GM21447 (cell line): ENCODE data around the gene FUBP3.

Experiments used
- ATAC-seq: cut with Tn5 transposase; IDR thresholded peaks from one replicate; pipeline ENCODE4 v1.9.1; 2021; ENCODE audit not compliant: unreplicated experiment

FUBP3 gene

GRCh38 chr9:130633336-130634190 is 54.2 kb downstream of the FUBP3 start:
- ATAC-seq: no peak

GRCh38 chr9:130634191-130634768 is 54.9 kb downstream of the FUBP3 start:
- ATAC-seq: no peak

- no peak for ATAC-seq
Observed at GRCh38 chr9:130634801-130635200, 55.4 kb downstream of the FUBP3 start.

GRCh38 chr9:130635306-130635705 is 55.9 kb downstream of the FUBP3 start:
- ATAC-seq: no peak

- ATAC-seq: no peak
Observed at GRCh38 chr9:130635721-130636647, 56.6 kb downstream of the FUBP3 start.

- ATAC-seq: no peak
Observed at GRCh38 chr9:130636648-130637020, 57.3 kb downstream of the FUBP3 start.

GRCh38 chr9:130638284-130639123 is 59.1 kb downstream of the FUBP3 start:
- no peak for ATAC-seq

GRCh38 chr9:130639124-130639765 is 59.9 kb downstream of the FUBP3 start:
- no peak for ATAC-seq

GRCh38 chr9:130639866-130640555 is 60.6 kb downstream of the FUBP3 start:
- no peak for ATAC-seq

GRCh38 chr9:130640681-130641080 is 61.3 kb downstream of the FUBP3 start:
- ATAC-seq: no peak

GRCh38 chr9:130642926-130643325 is 63.5 kb downstream of the FUBP3 start:
- ATAC-seq: no peak

- ATAC-seq: no peak
Observed at GRCh38 chr9:130651221-130651620, 71.8 kb downstream of the FUBP3 start.

- no peak for ATAC-seq
Observed at GRCh38 chr9:130651752-130652151, 72.4 kb downstream of the FUBP3 start.

- no peak for ATAC-seq
Observed at GRCh38 chr9:130654879-130655278, 75.5 kb downstream of the FUBP3 start.

GRCh38 chr9:130658893-130659698 is 79.7 kb downstream of the FUBP3 start:
- no peak for ATAC-seq

GRCh38 chr9:130659699-130660248 is 80.4 kb downstream of the FUBP3 start:
- no peak for ATAC-seq

GRCh38 chr9:130660326-130660682 is 80.9 kb downstream of the FUBP3 start:
- no peak for ATAC-seq

- ATAC-seq: no peak
Observed at GRCh38 chr9:130660683-130661450, 81.5 kb downstream of the FUBP3 start.
